IMR-90 (cell line): ENCODE results near the gene MTX3. TPM values are rescaled to one million over a fixed set of nuclear protein-coding genes. Genes with fewer than 3 reads are reported as not detected.
A peak's percentile ranks its signal among the peaks of the same experiment; 100 is the strongest.

Source experiments
- ATAC-seq: fragments of 200-7000 bp; cut with Tn5 transposase; 2 replicates; pipeline ENCODE4 v1.9.1; 2020; ENCODE audit warnings: low read depth, mild to moderate bottlenecking, moderate library complexity
- BruUV-seq: library from RNA; stranded (reverse); fragments of 400-500 nt; replicated peaks from 2 replicates; lab custom pipeline; 2021; lab: Mats Ljungman, UMichigan
- CTCF ChIA-PET: fragments of 300-600 bp; formaldehyde crosslinking; extraction: SDS; loops from one replicate; lab custom pipeline; 2021; ENCODE audit warnings: antibody characterized with exemption; lab: Yijun Ruan, JAX
- POLR2A ChIA-PET: fragments of 300-600 bp; sonication (Branson Sonifier 250); formaldehyde crosslinking; loops from one replicate; lab custom pipeline; 2022; ENCODE audit warnings: antibody characterized with exemption; ENCODE audit not compliant: unreplicated experiment; lab: Charles Lee
- DNase-seq: peaks from one replicate; pipeline ENCODE4 v3.0.0; 2013
- H2AFZ ChIP-seq: replicated peaks from 2 replicates; pipeline ENCODE3; 2013; ENCODE audit warnings: low read length, mild to moderate bottlenecking; ENCODE audit not compliant: poor library complexity
- H2AK5ac ChIP-seq: 2 replicates; pipeline ENCODE4 v1.6.1; 2013; ENCODE audit warnings: low read depth, low read length, inconsistent platforms
- H2AK9ac ChIP-seq: replicated peaks from 2 replicates; pipeline ENCODE3; 2013; ENCODE audit warnings: mild to moderate bottlenecking, low read depth, low read length, moderate library complexity; ENCODE audit not compliant: poor library complexity
- H2BK120ac ChIP-seq: 2 replicates; pipeline ENCODE4 v1.6.1; 2013; ENCODE audit warnings: low read depth, low read length, inconsistent platforms
- H2BK15ac ChIP-seq: 3 replicates; pipeline ENCODE4 v1.6.1; 2013; ENCODE audit warnings: low read depth, low read length, inconsistent platforms
- H2BK20ac ChIP-seq: 2 replicates; pipeline ENCODE4 v1.6.1; 2013; ENCODE audit warnings: low read depth, mild to moderate bottlenecking, inconsistent platforms, low read length, moderate library complexity
- H2BK5ac ChIP-seq: 2 replicates; pipeline ENCODE4 v1.6.1; 2013; ENCODE audit warnings: mild to moderate bottlenecking, low read depth, low read length, inconsistent platforms; ENCODE audit not compliant: poor library complexity, severe bottlenecking
- H3K14ac ChIP-seq: replicated peaks from 2 replicates; pipeline ENCODE4 v1.6.1; 2013; ENCODE audit warnings: low read depth, low read length, inconsistent platforms
- H3K18ac ChIP-seq: 2 replicates; pipeline ENCODE4 v1.6.1; 2013; ENCODE audit warnings: low read depth, low read length, control low read depth
- H3K23ac ChIP-seq: 2 replicates; pipeline ENCODE4 v1.6.1; 2013; ENCODE audit warnings: low read depth, low read length, inconsistent platforms
- H3K27ac ChIP-seq: 2 replicates; pipeline ENCODE4 v1.5.1; 2013; ENCODE audit warnings: mild to moderate bottlenecking, control low read depth, low read length; ENCODE audit not compliant: insufficient read depth
- H3K27me3 ChIP-seq: 2 replicates; pipeline ENCODE4 v1.6.1; 2013; ENCODE audit warnings: low read length; ENCODE audit not compliant: control insufficient read depth, insufficient read depth
- H3K36me3 ChIP-seq: 2 replicates; pipeline ENCODE4 v1.6.1; 2013; ENCODE audit warnings: low read length, mixed read lengths; ENCODE audit not compliant: control insufficient read depth, insufficient read depth
- H3K4ac ChIP-seq: 2 replicates; pipeline ENCODE4 v1.6.1; 2013; ENCODE audit warnings: low read depth, low read length, inconsistent platforms
- H3K4me1 ChIP-seq: 2 replicates; pipeline ENCODE4 v1.6.1; 2013; ENCODE audit warnings: low read length, mixed read lengths; ENCODE audit not compliant: control insufficient read depth, insufficient read depth
- H3K4me2 ChIP-seq: 2 replicates; pipeline ENCODE4 v1.6.1; 2013; ENCODE audit warnings: low read depth, mild to moderate bottlenecking, control low read depth, low read length, moderate library complexity
- H3K4me3 ChIP-seq: 2 replicates; pipeline ENCODE4 v1.5.1; 2013; ENCODE audit warnings: low read depth, mild to moderate bottlenecking, control low read depth, low read length, moderate library complexity; ENCODE audit not compliant: insufficient read depth
- H3K56ac ChIP-seq: 2 replicates; pipeline ENCODE4 v1.6.1; 2013; ENCODE audit warnings: low read length, inconsistent platforms; ENCODE audit not compliant: insufficient read depth; ENCODE audit errors: extremely low read depth
- H3K79me1 ChIP-seq, 2 experiments: 2 replicates each; pipeline ENCODE4 v1.6.1; 2013; ENCODE audit warnings: low read length in 2 of 2, inconsistent platforms in 1 of 2, low read depth in 1 of 2
- H3K9ac ChIP-seq: 2 replicates; pipeline ENCODE4 v1.6.1; 2013; ENCODE audit warnings: low read depth, low read length, control low read depth
- H3K9me1 ChIP-seq: 2 replicates; pipeline ENCODE4 v1.6.1; 2013; ENCODE audit warnings: low read length, inconsistent platforms; ENCODE audit not compliant: insufficient read depth
- H3K9me3 ChIP-seq: 2 replicates; pipeline ENCODE4 v1.6.1; 2013; ENCODE audit warnings: low read length; ENCODE audit not compliant: control insufficient read depth, insufficient read depth
- H4K20me1 ChIP-seq: 2 replicates; pipeline ENCODE4 v1.6.1; 2013; ENCODE audit warnings: low read length, inconsistent platforms; ENCODE audit not compliant: insufficient read depth
- H4K5ac ChIP-seq: 2 replicates; pipeline ENCODE4 v1.6.1; 2013; ENCODE audit warnings: mild to moderate bottlenecking, low read depth, low read length, control low read depth
- H4K8ac ChIP-seq, 2 experiments: 2 replicates each; pipeline ENCODE4 v1.6.1; 2013; ENCODE audit warnings: low read depth in 2 of 2, low read length in 2 of 2, control low read depth in 1 of 2, inconsistent platforms in 1 of 2
- H4K91ac ChIP-seq: 2 replicates; pipeline ENCODE4 v1.6.1; 2013; ENCODE audit warnings: low read depth, low read length, inconsistent platforms; ENCODE audit not compliant: insufficient read depth
- BHLHE40 ChIP-seq: fragments of 150-350 bp; IDR thresholded peaks from 2 replicates; pipeline ENCODE4 v1.6.1; 2016; ENCODE audit warnings: mild to moderate bottlenecking, low read depth, low read length
- CEBPB ChIP-seq: IDR thresholded peaks from 2 replicates; pipeline ENCODE4 v1.6.1; 2012; ENCODE audit warnings: low read depth, low read length, improper control_type of control experiment
- CHD1 ChIP-seq: IDR thresholded peaks from 2 replicates; pipeline ENCODE4 v1.6.1; 2012; ENCODE audit warnings: low read depth, low read length, improper control_type of control experiment
- CTCF ChIP-seq: conservative IDR thresholded peaks from 2 replicates; pipeline ENCODE4 v1.5.1; 2012; ENCODE audit warnings: mild to moderate bottlenecking, low read depth, low read length, improper control_type of control experiment
- ELK1 ChIP-seq: fragments of 150-350 bp; IDR thresholded peaks from 2 replicates; pipeline ENCODE4 v1.6.1; 2016; ENCODE audit warnings: low read depth, mild to moderate bottlenecking, low read length, moderate library complexity, borderline replicate concordance
- FOS ChIP-seq: fragments of 150-350 bp; IDR thresholded peaks from 2 replicates; pipeline ENCODE4 v1.6.1; 2016; ENCODE audit warnings: low read depth, low read length
- MAFK ChIP-seq: IDR thresholded peaks from 2 replicates; pipeline ENCODE4 v1.6.1; 2012; ENCODE audit warnings: low read depth, low read length, improper control_type of control experiment
- MAZ ChIP-seq: IDR thresholded peaks from 2 replicates; pipeline ENCODE4 v1.6.1; 2012; ENCODE audit warnings: low read depth, mild to moderate bottlenecking, low read length, improper control_type of control experiment, moderate library complexity, borderline replicate concordance
- MXI1 ChIP-seq: IDR thresholded peaks from 2 replicates; pipeline ENCODE4 v1.6.1; 2012; ENCODE audit warnings: low read depth, mild to moderate bottlenecking, low read length, moderate library complexity, borderline replicate concordance
- NFE2L2 ChIP-seq: fragments of 150-350 bp; IDR thresholded peaks from 2 replicates; pipeline ENCODE4 v1.6.1; 2016; ENCODE audit warnings: low read depth, mild to moderate bottlenecking, low read length
- POLR2A ChIP-seq: IDR thresholded peaks from 2 replicates; pipeline ENCODE4 v1.6.1; 2012; ENCODE audit warnings: mild to moderate bottlenecking, low read depth, low read length
- RAD21 ChIP-seq: IDR thresholded peaks from 2 replicates; pipeline ENCODE4 v1.6.1; 2012; ENCODE audit warnings: low read length, improper control_type of control experiment
- RCOR1 ChIP-seq: IDR thresholded peaks from 2 replicates; pipeline ENCODE4 v1.6.1; 2012; ENCODE audit warnings: mild to moderate bottlenecking, low read length, improper control_type of control experiment; ENCODE audit not compliant: insufficient replicate concordance
- RFX5 ChIP-seq: IDR thresholded peaks from 2 replicates; pipeline ENCODE4 v1.8.0; 2012; ENCODE audit warnings: low read depth, mild to moderate bottlenecking, low read length, moderate library complexity
- SMC3 ChIP-seq: fragments of 150-350 bp; IDR thresholded peaks from 2 replicates; pipeline ENCODE4 v1.6.1; 2016; ENCODE audit warnings: low read depth, mild to moderate bottlenecking, antibody characterized with exemption, low read length, moderate library complexity
- USF2 ChIP-seq: fragments of 150-350 bp; IDR thresholded peaks from 2 replicates; pipeline ENCODE4 v1.6.1; 2017; ENCODE audit warnings: mild to moderate bottlenecking, antibody characterized with exemption, low read length, low read depth
- WGBS, 2 experiments: methylation state at CpG; one replicate each; pipeline versions ENCODE4 v1.1.5 to v1.1.7; 2013; ENCODE audit warnings: missing lambda C conversion rate in 2 of 2; ENCODE audit not compliant: insufficient read length in 1 of 2; ENCODE audit errors: extremely low coverage in 2 of 2; 5-methylcytosine and 5-hydroxymethylcytosine counted together
- dilution Hi-C: fragments of 300-500 bp; cut with HindIII; formaldehyde crosslinking; loops from one replicate; pipeline ENCODE4 v1.14.3; 2018; ENCODE audit warnings: low sequenced_read_pairs; ENCODE audit not compliant: unreplicated experiment
- in situ Hi-C: fragments of 300-500 bp; cut with MboI; formaldehyde crosslinking; loops from 3 replicates; pipeline ENCODE4 v1.14.3; 2019; ENCODE audit warnings: low sequenced_read_pairs, inconsistent platforms, mixed read lengths
- intact Hi-C: fragments of 100-400 bp; cut with micrococcal nuclease; formaldehyde crosslinking; loops from 2 replicates; pipeline ENCODE4 v1.10.0; 2022
- polyA plus RNA-seq, 3 experiments: library from polyadenylated mRNA; depleted of rRNA; stranded (reverse); fragments of >200 nt; gene quantifications; 2 replicates each; pipeline ENCODE4 v1.2.3, GENCODE V29; 2012; ENCODE audit warnings: low replicate concordance in 1 of 3
- total RNA-seq: library from RNA; depleted of rRNA; stranded (reverse); fragments of >200 nt; gene quantifications from 2 replicates; pipeline ENCODE4 v1.2.3, GENCODE V29; 2012

Gene MTX3
- total and polyA plus RNA-seq, 2 of the 4 experiments (the other 2 are of a cell fraction): 6.6 to 12.7 TPM

- H3K27ac ChIP-seq: no peak overlapping the region
- H2AK9ac ChIP-seq: no peak overlapping the region
- peak overlapping the region; percentile 74; the same call in 1 of the 2 replicates for H2BK120ac ChIP-seq
- H3K18ac ChIP-seq: 0 out of 2 replicates have a peak overlapping the region, but pooled peaks have one; percentile 49
- peak overlapping the region; percentile 54 for H2BK20ac ChIP-seq
- no peaks in the 10 kb centered on the region for H3K27me3 ChIP-seq
- no peak overlapping the region for H3K56ac ChIP-seq
- no peak overlapping the region for H3K4me2 ChIP-seq
- H3K9ac ChIP-seq: no peak overlapping the region
- peaks cover 8% of the 10 kb centered on the region for H3K36me3 ChIP-seq
- H4K5ac ChIP-seq: 0 out of 2 replicates have a peak overlapping the region, but pooled peaks have one; percentile 48
- no CpG with 5 or more reads among the region's 3 CpGs for WGBS, 2 experiments
- H4K8ac ChIP-seq: 0 out of 4 replicates have a peak overlapping the region, but pooled peaks of 1 of the 2 experiments have one; percentile 20
- ATAC-seq (no peak), DNase-seq (no peak)
- H3K4ac ChIP-seq: peak overlapping the region; percentile 37; the same call in 1 of the 2 replicates
- dilution Hi-C loops (no loop called here), in situ Hi-C loops (no loop called here), intact Hi-C loops (no loop called here)
- H3K4me3 ChIP-seq: no peak overlapping the region
- H3K14ac ChIP-seq: no peak overlapping the region
- H4K91ac ChIP-seq: peak overlapping the region; percentile 43
- H3K9me1 ChIP-seq: peaks cover 3% of the 10 kb centered on the region; the same call in 1 of the 2 replicates
- peaks cover 18% of the 10 kb centered on the region for H3K4me1 ChIP-seq
- H2BK5ac ChIP-seq: no peak overlapping the region
- H2BK15ac ChIP-seq: peak overlapping the region; percentile 1; the same call in 1 of the 3 replicates
- no peak overlapping the region for H3K23ac ChIP-seq
- TF ChIP-seq FOS: no peak
- no peak for TF ChIP-seq RAD21
- no peak for TF ChIP-seq USF2
- no peak for TF ChIP-seq MAFK
- TF ChIP-seq MAZ: no peak
- TF ChIP-seq CHD1: no peak
- no peak for TF ChIP-seq RFX5
- no peak for TF ChIP-seq NFE2L2
- no peak for TF ChIP-seq POLR2A
- no peak for TF ChIP-seq SMC3
- TF ChIP-seq CEBPB: no peak
- TF ChIP-seq BHLHE40: no peak
- TF ChIP-seq RCOR1: no peak
- no peak for TF ChIP-seq MXI1
- TF ChIP-seq ELK1: no peak
- no peak for TF ChIP-seq CTCF
- POLR2A ChIA-PET: no interaction called here
- H3K79me1 ChIP-seq: peaks cover 0 to 7% of the 10 kb centered on the region in 2 experiments; a peak in 2 of 4 replicates
- peak overlapping the region; percentile 66; the same call in 1 of the 2 replicates for H2AK5ac ChIP-seq
- no TSS peak for BruUV-seq
- CTCF ChIA-PET: no interaction called here
- H2AFZ ChIP-seq: no peak overlapping the region
- no peaks in the 10 kb centered on the region for H3K9me3 ChIP-seq
- H4K20me1 ChIP-seq: no peaks in the 10 kb centered on the region
These were observed 17.6 kb downstream of the MTX3 start for GRCh38 chr5:79973511-79973910.
